Activated CD4-positive, alpha-beta T cell treated with anti-CD3 and anti-CD28 coated beads for 36 hours (primary cell): Measurements from ENCODE around the gene BTRC. TPM values are rescaled to one million over a fixed set of nuclear protein-coding genes. Genes with fewer than 3 reads are reported as not detected.

Source experiments
- ATAC-seq: fragments of 200-7000 bp; cut with Tn5 transposase; one replicate; pipeline ENCODE4 v1.10.0; 2021; ENCODE audit warnings: mild to moderate bottlenecking, moderate library complexity
- CTCF ChIA-PET: fragments of 350-600 bp; sonication (Branson Sonifier 250); formaldehyde crosslinking; loops from one replicate; lab custom pipeline; 2021; ENCODE audit warnings: antibody characterized with exemption; lab: Charles Lee
- POLR2A ChIA-PET: fragments of 350-600 bp; sonication (Branson Sonifier 250); formaldehyde crosslinking; loops from one replicate; lab custom pipeline; 2021; ENCODE audit warnings: antibody characterized with exemption, inconsistent platforms; lab: Charles Lee
- DNase-seq: peaks from one replicate; pipeline ENCODE4 v3.0.0-alpha.2; 2020
- H3K27ac Mint-ChIP-seq: one replicate; pipeline ENCODE4 v1.8.0; 2021; ENCODE audit warnings: mixed read lengths
- H3K27me3 Mint-ChIP-seq: one replicate; pipeline ENCODE4 v1.8.0; 2021; ENCODE audit warnings: mixed read lengths
- H3K36me3 Mint-ChIP-seq: one replicate; pipeline ENCODE4 v1.8.0; 2021; ENCODE audit warnings: low read depth, mixed read lengths
- H3K4me1 Mint-ChIP-seq: one replicate; pipeline ENCODE4 v1.8.0; 2021; ENCODE audit warnings: mixed read lengths
- H3K4me3 Mint-ChIP-seq: one replicate; pipeline ENCODE4 v1.8.0; 2021; ENCODE audit warnings: mild to moderate bottlenecking, moderate library complexity, mixed read lengths
- H3K9me3 Mint-ChIP-seq: one replicate; pipeline ENCODE4 v1.8.0; 2021; ENCODE audit warnings: low read depth, mixed read lengths
- intact Hi-C, 2 experiments: fragments of 100-400 bp; cut with DNase I in 1 of 2; cut with micrococcal nuclease in 1 of 2; formaldehyde crosslinking; loops; one replicate each; pipeline versions ENCODE4 v1.14.2 to v1.15.1; 2022 to 2024; cut with DNase I, micrococcal nuclease
- total RNA-seq, 2 experiments: library from RNA; stranded (reverse); gene quantifications; one replicate each; pipeline ENCODE4 v1.2.3, GENCODE V29; 2021

The BTRC gene
- total RNA-seq, 2 experiments from 2014 or later, result 15.5 to 18.7 TPM

- ChIA-PET CTCF (interaction anchor here (0.8 to 1.9 kb wide), 2 partner anchors 10 to 42 kb away, joined by 3 to 9 read pairs; no protein-coding TSS in a partner anchor), POLR2A (no interaction called here)
- intact Hi-C loops, result no loop called here
- DNase-seq, result no peak
- Mint-ChIP-seq H3K36me3 (no peaks in the 10 kb centered on the region), H3K4me1 (peaks cover 11% of the 10 kb centered on the region), H3K27me3 (peaks cover 13% of the 10 kb centered on the region), H3K9me3 (no peaks in the 10 kb centered on the region), H3K27ac (no peak overlapping the region), H3K4me3 (no peak overlapping the region)
- no peak for ATAC-seq
Measured at GRCh38 chr10:101560298-101561067, 206.5 kb downstream of the BTRC start.

DNA sequence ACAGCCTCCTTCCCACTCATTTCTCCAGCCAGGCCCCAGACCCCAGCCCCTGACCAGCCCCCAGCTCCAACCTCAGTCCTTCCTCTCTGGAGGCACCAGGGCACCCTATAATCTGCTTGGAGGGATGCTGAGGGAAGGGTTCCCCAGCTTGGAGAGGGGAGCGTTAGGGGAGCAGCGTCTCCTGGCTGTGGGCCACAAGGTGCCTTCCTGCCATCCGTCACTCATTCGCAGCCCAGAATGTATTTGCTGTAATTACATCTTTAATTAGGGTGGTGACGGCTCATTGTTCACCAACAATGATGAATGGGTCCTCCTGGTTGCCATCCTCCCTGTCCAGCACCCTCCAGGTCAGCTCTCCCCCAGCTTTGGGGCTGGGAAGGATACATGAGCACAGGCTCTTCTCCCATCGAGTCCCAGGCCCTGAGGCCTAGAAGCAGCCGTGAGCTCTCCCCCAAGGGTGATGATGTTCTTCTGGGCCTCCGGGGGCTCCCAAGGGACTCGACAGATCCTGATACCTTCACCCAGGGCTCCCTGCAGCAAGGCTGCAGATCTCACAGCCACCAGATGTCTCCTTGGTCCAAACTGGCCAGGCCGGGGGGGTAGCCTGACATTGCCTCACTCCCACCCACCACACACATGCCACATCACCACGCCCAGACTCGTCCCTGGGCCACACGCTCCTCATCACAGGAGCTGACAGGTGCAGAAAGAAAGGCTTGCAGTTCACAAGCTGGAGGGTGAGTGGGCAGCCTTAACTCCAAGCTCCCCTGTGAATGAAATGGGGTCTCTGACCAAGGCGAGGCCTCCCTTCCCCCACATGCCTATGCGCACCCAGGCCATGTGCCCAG is 207.3 kb downstream of the BTRC start:
- POLR2A ChIA-PET, result no interaction called here
- DNase-seq (no peak), ATAC-seq (no peak)
- CTCF ChIA-PET, result interaction anchor here (0.5 to 1.9 kb wide), 3 partner anchors 9 to 421 kb away, joined by 3 to 9 read pairs (median 3); no protein-coding TSS in a partner anchor
- intact Hi-C loops, result no loop called here
- peaks cover 19% of the 10 kb centered on the region for H3K27me3 Mint-ChIP-seq
- no peaks in the 10 kb centered on the region for H3K9me3 Mint-ChIP-seq
- H3K4me3 Mint-ChIP-seq, result no peak overlapping the region
- H3K27ac Mint-ChIP-seq, result no peak overlapping the region
- H3K4me1 Mint-ChIP-seq, result peaks cover 14% of the 10 kb centered on the region
- H3K36me3 Mint-ChIP-seq, result no peaks in the 10 kb centered on the region

- ChIA-PET CTCF (interaction anchor here (0.5 kb wide), 1 partner anchor 422 kb away, joined by 3 read pairs; no protein-coding TSS in a partner anchor), POLR2A (no interaction called here)
- Mint-ChIP-seq H3K27ac (no peak overlapping the region), H3K36me3 (no peaks in the 10 kb centered on the region), H3K4me1 (peaks cover 19% of the 10 kb centered on the region), H3K9me3 (no peaks in the 10 kb centered on the region), H3K27me3 (peaks cover 26% of the 10 kb centered on the region), H3K4me3 (no peak overlapping the region)
- no peak for DNase-seq
- intact Hi-C loops, result no loop called here
- no peak for ATAC-seq
Measured at GRCh38 chr10:101562231-101562630, 208.3 kb downstream of the BTRC start.

DNA sequence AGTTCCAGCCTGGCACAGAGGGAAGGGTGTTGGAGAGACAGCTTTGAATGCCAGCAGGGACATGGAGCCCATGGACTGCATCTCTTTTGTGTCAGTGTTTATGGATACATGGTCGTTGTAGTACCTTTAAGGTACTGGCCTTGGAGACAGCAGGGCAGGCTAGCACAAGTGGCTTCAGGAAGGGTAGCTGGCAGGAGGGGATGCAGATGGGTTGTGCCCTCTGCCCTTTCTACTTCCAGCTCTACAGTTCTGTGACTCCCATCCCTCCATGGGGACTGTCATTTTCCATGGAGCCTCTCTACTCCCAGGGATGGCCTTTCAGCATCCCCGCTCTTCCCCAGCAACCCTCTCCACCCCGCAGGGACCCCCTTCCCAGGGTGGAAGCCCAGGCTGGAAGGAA is 209.0 kb downstream of the BTRC start:
- DNase-seq (no peak), ATAC-seq (no peak)
- no peaks in the 10 kb centered on the region for H3K9me3 Mint-ChIP-seq
- ChIA-PET CTCF (no interaction called here), POLR2A (no interaction called here)
- intact Hi-C loops, result no loop called here
- no peaks in the 10 kb centered on the region for H3K36me3 Mint-ChIP-seq
- H3K4me1 Mint-ChIP-seq, result peaks cover 18% of the 10 kb centered on the region
- peaks cover 32% of the 10 kb centered on the region for H3K27me3 Mint-ChIP-seq
- H3K27ac Mint-ChIP-seq, result no peak overlapping the region
- no peak overlapping the region for H3K4me3 Mint-ChIP-seq

- no peak for ATAC-seq
- ChIA-PET CTCF (no interaction called here), POLR2A (no interaction called here)
- no peaks in the 10 kb centered on the region for H3K36me3 Mint-ChIP-seq
- H3K9me3 Mint-ChIP-seq, result no peaks in the 10 kb centered on the region
- H3K4me3 Mint-ChIP-seq, result no peak overlapping the region
- intact Hi-C loops, result no loop called here
- peaks cover 13% of the 10 kb centered on the region for H3K4me1 Mint-ChIP-seq
- no peak overlapping the region for H3K27ac Mint-ChIP-seq
- peaks cover 38% of the 10 kb centered on the region for H3K27me3 Mint-ChIP-seq
- DNase-seq, result no peak
Measured at GRCh38 chr10:101563497-101564040, 209.6 kb downstream of the BTRC start.

DNA sequence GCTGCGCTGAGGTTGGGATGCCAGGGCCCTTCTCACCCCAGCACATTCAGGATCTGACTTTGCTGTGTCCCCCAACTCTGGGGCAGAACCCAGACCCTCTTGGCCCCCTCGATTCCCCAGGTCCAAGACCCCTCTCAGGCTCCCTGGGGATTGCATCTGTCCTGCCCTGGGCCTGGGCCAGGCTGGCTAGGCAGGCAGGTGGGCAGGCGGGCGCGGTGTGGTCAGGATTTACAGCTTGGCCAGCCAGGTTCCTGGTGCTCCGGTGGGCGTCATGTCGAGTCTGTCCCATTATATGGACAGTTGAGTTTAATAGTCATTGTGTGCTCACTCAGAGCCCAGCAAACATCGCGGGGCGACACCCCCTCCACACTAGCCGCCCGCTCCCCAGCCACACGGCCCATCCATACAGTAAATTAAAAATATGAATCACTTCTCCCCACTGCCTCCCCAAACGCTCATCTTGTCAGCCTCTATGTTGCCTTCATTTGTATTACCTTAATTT is 210.6 kb downstream of the BTRC start:
- ChIA-PET CTCF (no interaction called here), POLR2A (no interaction called here)
- Mint-ChIP-seq H3K4me3 (no peak overlapping the region), H3K4me1 (peaks cover 14% of the 10 kb centered on the region), H3K36me3 (no peaks in the 10 kb centered on the region), H3K9me3 (no peaks in the 10 kb centered on the region), H3K27ac (no peak overlapping the region), H3K27me3 (peaks cover 45% of the 10 kb centered on the region)
- intact Hi-C loops, result no loop called here
- DNase-seq, result no peak
- ATAC-seq, result no peak

- no peak for ATAC-seq
- Mint-ChIP-seq H3K27ac (no peak overlapping the region), H3K36me3 (no peaks in the 10 kb centered on the region), H3K4me3 (no peak overlapping the region), H3K4me1 (peaks cover 18% of the 10 kb centered on the region), H3K27me3 (peaks cover 49% of the 10 kb centered on the region), H3K9me3 (no peaks in the 10 kb centered on the region)
- CTCF ChIA-PET, result no interaction called here
- no peak for DNase-seq
- POLR2A ChIA-PET, result no interaction called here
- intact Hi-C loops, result loop anchor here in 1 of 2 experiments (5.0 kb wide), 1 partner anchor 98 kb away; no protein-coding TSS in a partner anchor
Measured at GRCh38 chr10:101565370-101565900, 211.5 kb downstream of the BTRC start.

- intact Hi-C loops, result loop anchor here in 1 of 2 experiments (5.0 kb wide), 1 partner anchor 99 kb away; no protein-coding TSS in a partner anchor
- Mint-ChIP-seq H3K9me3 (no peaks in the 10 kb centered on the region), H3K4me1 (peaks cover 18% of the 10 kb centered on the region), H3K36me3 (no peaks in the 10 kb centered on the region), H3K27ac (no peak overlapping the region), H3K27me3 (peaks cover 49% of the 10 kb centered on the region), H3K4me3 (no peak overlapping the region)
- ChIA-PET CTCF (no interaction called here), POLR2A (no interaction called here)
- no peak for DNase-seq
- no peak for ATAC-seq
Measured at GRCh38 chr10:101565936-101566332, 212.0 kb downstream of the BTRC start.

DNA sequence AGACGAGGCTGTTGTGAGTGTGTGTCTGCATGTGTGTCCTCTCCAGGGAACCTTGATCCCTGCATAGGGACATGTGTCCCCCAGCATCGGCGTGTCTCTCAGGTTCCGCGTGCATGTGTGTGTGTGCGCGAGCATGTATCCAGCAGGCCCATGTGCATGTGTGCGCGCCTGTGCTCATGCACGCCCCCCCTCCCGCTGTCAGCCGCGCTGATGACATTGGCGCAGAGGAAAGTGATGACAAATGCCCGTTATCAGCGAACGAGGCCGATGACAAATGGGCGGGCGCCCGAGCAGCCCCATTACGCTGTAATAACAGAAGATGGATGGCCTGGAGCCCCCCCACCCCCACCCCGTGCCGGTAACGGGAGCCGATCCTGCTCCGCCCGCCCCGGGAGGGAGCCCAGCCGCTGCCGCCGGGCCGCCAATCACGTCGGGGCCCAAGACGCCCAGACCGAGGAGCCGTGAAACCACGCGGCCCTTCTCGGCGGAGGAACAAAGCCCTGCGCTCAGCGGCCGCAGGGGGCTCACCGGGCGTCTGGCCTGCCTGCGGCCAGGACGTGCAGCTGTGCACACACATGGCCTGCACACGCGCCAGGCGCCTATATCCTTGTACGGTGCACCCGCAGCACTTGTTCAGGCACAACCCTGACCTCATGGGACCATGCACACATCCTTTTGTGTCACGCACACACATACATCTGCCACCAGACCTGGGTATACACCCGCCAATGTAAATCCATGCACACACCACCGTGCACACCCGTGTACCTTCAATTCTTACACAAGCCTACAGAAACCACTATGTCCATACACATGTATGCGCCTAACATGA is 212.6 kb downstream of the BTRC start:
- DNase-seq (peak; percentile 49), ATAC-seq (no peak)
- Mint-ChIP-seq H3K36me3 (no peaks in the 10 kb centered on the region), H3K4me3 (no peak overlapping the region), H3K4me1 (peaks cover 18% of the 10 kb centered on the region), H3K27me3 (peaks cover 49% of the 10 kb centered on the region), H3K9me3 (no peaks in the 10 kb centered on the region), H3K27ac (no peak overlapping the region)
- ChIA-PET CTCF (no interaction called here), POLR2A (no interaction called here)
- intact Hi-C loops, result loop anchor here in 1 of 2 experiments (5.0 kb wide), 1 partner anchor 99 kb away; no protein-coding TSS in a partner anchor

DNA sequence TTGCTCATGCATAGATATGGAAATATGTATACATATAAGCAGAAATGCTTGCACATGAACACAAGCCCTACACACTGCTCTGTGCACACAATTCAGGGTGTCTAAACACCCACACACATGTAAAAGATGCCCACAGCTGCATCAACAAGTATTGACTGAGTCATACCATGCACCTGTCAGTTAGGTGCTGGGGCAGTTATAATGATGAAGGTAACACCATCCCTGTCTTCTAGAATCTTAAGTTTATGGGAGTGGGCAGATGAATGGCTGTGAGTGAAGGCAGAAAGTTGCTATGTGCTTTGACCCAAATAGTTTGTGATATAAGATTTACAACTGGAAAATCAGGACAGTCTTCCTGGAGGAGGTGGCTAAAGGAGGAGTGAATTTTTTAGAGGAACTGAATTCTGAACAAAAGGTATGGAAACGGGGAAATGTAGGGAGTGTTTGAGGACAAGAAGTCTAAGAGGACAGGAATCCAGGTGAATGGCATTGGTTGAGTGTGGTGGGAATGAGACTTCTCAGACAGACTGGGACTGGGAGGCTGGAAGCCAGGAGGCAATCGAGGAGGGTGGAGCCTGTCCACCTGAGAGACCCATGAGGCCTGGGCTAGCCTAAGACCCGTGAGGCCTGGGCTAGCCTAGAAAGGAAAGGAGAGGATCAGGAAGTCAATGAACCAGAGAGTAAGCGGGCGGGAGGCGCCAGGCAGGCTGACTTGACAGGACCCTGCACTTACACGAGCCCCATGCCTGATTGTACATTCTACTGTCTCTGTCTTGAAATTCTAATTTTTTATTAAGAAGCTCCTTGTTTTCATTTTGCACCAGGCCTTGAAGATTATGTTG is 213.4 kb downstream of the BTRC start:
- ChIA-PET POLR2A (no interaction called here), CTCF (interaction anchor here (0.7 to 1.0 kb wide), 4 partner anchors 34 to 333 kb away, joined by 3 to 4 read pairs (median 4); no protein-coding TSS in a partner anchor)
- Mint-ChIP-seq H3K4me3 (no peak overlapping the region), H3K36me3 (no peaks in the 10 kb centered on the region), H3K27me3 (peaks cover 47% of the 10 kb centered on the region), H3K27ac (no peak overlapping the region), H3K4me1 (peaks cover 18% of the 10 kb centered on the region), H3K9me3 (no peaks in the 10 kb centered on the region)
- intact Hi-C loops, result loop anchor here in 1 of 2 experiments (5.0 kb wide), 1 partner anchor 100 kb away; no protein-coding TSS in a partner anchor
- no peak for DNase-seq
- ATAC-seq, result peak; percentile 47
